VCaP (cell line): ENCODE measurements around the gene MARK3.

Experiments used
- H3K27ac ChIP-seq: fragments of 450-650 bp; 2 replicates; pipeline ENCODE4 v1.5.1; 2017
- TF ChIP-seq, protein P1 (sequence below): fragments of 450-650 bp; conservative IDR thresholded peaks from 2 replicates; pipeline ENCODE4 v1.5.1; 2017; ENCODE audit warnings: mild to moderate bottlenecking, moderate library complexity

Gene MARK3

DNA sequence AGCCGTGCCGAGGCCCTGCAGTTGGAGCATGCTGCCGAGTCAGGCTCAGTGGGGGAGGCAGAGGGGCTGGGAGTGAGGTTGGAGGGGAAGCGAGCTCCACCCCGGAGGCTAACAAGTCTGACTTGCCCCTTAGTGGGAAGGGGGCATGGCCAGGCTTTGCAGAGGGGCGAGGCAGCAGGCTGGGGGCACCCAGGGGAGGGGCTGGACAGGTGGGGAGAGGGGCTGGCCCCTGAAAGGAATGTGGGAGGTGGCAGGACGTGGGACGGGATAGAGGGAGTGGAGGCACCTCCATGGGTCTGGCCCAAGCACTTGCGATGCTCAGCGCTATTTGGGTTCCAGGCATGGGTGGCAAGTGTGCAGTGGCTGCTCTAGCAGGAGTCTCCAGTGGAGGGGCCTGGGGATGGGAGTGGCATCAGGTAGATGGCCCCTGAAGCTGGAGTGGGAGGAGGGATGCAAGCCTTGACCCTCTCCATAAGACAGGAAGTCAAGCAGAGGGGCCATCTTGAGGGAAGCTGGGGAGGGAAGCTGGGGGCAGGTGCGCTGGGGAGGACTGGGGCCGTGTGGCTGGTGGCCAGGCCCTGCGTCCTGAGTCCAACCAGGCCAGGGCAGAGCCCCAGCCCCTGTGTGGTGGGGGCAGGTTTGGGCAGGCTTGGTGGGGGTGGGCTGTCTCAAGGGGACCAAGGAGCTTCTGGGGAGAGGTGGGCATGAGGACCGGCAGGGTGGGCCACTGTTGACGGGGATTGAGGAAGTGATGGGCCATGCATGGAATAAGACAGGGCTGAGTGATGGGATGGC, 146.4 kb downstream of the MARK3 start:
- H3K27ac ChIP-seq: no peak overlapping the region
- TF ChIP-seq, protein P1, sequence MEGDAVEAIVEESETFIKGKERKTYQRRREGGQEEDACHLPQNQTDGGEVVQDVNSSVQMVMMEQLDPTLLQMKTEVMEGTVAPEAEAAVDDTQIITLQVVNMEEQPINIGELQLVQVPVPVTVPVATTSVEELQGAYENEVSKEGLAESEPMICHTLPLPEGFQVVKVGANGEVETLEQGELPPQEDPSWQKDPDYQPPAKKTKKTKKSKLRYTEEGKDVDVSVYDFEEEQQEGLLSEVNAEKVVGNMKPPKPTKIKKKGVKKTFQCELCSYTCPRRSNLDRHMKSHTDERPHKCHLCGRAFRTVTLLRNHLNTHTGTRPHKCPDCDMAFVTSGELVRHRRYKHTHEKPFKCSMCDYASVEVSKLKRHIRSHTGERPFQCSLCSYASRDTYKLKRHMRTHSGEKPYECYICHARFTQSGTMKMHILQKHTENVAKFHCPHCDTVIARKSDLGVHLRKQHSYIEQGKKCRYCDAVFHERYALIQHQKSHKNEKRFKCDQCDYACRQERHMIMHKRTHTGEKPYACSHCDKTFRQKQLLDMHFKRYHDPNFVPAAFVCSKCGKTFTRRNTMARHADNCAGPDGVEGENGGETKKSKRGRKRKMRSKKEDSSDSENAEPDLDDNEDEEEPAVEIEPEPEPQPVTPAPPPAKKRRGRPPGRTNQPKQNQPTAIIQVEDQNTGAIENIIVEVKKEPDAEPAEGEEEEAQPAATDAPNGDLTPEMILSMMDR: no peak

DNA sequence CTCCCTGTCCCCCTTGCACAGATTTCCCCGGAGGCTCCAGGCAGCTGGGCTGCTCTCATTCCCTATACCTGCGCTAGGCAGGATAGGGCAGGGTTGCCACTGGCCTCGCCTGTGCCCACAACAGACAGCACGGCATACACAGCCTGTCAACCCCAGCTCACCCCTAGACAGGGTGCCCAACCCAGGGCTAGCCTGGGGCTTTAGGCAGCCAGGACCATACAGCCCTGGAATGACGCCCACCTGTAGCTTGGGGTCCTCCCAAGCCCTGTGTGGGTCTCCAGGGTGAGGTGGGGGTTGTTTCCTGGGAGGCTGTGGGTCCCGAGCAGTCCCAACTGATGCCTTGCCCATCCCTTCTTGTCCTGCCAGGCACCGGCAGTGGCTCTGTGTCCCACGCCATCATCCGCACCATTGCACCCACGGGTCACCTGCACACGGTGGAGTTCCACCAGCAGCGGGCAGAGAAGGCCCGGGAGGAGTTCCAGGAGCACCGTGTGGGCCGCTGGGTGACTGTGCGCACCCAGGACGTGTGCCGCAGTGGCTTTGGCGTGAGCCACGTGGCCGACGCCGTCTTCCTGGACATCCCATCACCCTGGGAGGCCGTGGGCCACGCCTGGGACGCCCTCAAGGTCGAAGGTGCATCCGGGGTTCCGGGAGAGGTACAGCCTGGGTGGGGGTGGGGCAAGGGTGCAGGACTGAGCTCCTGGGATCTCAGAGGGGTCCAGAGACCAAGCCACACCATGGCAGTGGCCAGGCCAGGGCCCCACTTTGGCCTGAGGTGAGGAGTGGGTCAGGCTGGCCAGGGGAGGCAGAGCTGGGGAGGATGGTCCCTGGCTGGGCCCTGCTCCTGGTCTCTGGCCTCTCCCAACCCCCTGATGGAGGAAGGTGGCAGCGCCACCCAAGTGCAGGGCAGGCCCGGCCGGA, 147.3 kb downstream of the MARK3 start:
- TF ChIP-seq, protein P1: no peak
- H3K27ac ChIP-seq: no peak overlapping the region

DNA sequence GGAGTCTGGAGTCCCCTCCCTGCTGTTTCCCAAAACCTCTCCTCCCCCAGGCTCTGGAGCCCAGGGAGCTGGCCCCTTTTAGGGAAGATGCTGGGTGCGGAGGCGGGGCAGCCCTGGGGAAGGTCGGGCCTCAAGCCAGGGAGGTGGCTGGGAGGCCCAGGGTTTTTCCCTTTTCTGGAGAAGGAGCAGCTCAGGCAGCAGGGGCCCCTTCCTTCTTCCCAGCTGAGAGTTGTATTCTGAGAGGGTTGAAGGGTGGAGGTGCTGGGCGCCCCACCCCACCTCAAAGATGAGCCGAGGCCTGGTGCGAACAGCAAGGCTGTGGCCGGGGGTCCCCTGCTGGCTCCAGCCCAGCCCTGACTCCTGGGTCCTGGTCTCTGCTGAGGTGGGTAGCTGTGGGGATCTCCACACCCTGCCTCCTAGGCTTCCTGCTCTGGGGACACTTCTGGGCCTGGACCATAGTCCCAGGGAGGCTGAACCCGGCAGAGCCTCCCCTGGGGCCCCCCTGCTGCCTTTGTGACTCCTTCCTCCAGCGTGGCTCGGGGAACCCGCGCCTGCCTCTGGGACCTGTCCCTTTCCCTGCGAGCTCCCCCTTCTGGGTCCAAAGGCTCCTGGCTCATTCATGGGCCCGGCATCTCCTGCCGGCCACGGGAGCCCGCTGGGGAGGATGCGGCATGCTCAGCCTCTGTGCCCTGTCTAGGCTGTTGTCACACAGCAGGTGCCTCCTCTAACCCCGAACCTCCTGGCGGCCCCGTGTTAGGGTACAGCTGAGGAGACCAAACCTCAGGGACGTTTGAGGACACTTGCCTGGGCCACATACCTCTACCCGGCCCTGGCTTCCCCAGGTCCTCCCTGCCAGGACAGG, 148.2 kb downstream of the MARK3 start:
- H3K27ac ChIP-seq: no peak overlapping the region
- TF ChIP-seq, protein P1: no peak

DNA sequence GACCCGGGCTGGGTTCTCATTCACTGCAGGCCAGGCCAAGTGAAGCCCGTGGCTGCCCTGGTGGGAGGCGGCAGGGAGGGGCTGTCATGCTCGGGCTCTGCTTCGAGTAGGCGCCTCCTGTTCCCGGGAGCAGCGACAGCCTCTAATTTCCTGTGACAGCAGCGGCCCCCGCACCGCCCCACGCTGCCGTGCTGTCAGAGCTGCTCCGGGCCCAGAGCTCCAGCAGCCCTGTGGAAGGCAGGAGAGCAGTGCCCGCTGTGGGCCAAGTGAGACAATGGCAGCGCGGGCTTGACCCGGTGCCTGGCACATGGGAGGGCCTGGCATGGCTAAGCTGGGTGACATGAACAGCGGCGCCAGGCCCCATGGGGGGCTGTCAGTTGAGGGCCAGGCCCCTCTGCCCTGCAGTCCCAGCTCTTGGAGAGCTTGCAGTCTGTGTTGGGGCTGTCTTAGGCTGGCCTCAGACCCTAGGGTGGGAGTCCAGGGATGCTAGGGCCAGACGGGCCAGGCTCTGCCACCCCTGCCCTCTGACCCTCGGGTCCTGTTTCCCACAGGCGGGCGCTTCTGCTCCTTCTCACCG, 148.9 kb downstream of the MARK3 start:
- TF ChIP-seq, protein P1: no peak
- H3K27ac ChIP-seq: no peak overlapping the region

DNA sequence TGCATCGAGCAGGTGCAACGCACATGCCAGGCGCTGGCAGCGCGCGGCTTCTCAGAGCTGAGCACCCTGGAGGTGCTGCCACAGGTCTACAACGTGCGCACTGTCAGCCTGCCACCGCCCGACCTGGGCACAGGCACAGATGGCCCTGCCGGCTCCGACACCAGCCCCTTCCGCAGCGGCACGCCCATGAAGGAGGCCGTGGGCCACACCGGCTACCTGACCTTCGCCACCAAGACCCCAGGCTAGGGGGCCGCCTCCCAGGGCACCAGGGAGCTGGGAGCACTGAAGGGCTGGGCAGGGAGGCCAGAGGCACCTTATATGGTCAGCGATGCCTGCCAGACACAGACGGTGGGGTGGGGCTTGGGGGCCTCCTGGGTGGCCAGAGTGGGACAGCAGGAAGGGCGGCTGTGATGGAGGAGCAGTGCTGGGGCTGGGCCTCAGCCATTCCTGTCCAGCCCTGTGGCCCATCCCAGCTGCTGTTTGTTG, 149.4 kb downstream of the MARK3 start:
- no peak overlapping the region for H3K27ac ChIP-seq
- TF ChIP-seq, protein P1: no peak

DNA sequence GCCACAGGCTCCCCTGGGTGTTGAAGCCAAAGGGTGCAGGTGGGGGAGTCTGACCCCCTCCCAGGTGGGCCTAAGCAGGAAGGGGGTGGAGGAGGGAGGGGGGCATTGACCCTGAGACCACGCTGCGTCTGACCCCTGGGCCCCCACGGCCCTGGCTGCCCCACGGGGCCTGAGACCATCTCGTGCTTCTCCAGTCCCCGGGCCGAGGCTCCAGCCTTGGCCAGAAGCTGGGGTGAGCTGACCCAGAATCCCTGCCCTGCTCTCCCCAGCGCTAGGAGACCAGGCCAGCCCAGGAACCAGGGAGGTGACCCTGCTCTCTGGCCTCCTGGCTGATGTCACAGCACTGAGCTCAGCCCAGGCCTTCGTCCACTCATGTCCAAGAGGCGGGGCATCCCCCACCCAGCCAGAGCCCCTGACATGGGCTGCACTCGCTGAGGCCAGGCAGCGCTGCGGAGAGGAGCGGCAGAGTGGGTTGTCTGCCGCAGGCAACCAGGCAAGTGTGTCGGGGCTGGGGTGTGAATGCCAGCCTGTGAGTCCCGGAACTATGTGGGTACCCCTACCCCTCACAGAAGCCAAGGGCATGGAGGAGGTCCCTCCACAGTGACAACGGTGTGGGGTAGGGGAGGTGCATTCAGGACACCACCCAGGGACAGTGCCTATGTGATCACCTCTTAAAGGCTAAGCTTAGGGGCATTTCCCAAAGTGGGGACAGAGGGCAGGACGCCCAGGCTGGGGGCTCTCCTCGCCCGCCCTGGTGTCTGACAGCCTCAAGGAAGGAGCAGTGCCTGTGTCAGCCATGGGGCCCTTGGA, 150.1 kb downstream of the MARK3 start:
- TF ChIP-seq, protein P1: no peak
- no peak overlapping the region for H3K27ac ChIP-seq
